GOT3 (cell line): ENCODE measurements around the gene RASSF8.

Source experiments
- DNase-seq: peaks from one replicate; lab custom pipeline; 2025; ENCODE audit warnings: mixed read lengths; lab: John Stamatoyannopoulos, UW

Gene RASSF8

GRCh38 chr12:26126340-26127284 lies 168.1 kb downstream of the RASSF8 start:
- no peak for DNase-seq

- DNase-seq, result no peak
Measured at GRCh38 chr12:26127404-26127803, 168.9 kb downstream of the RASSF8 start.

DNA sequence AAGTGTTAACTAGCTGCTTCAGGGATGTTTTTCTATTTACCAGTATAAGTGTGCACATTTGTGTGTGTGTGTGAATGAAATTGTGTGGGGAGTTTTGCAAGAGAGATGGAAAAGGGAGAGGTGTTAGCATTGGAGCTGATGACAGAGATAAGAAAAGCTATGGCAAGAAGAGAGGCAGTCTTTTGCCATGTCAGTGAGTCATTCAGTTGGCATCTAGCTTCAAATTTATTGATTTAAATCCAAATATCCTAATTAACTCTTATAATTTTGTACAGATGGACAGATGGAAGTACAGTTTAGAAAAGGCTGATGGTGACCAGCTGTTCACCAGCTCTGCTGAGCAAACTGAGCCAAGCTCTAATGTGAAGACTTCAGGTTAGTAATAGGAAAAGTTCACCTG lies 169.7 kb downstream of the RASSF8 start:
- no peak for DNase-seq
